K562 (cell line): ENCODE results near the gene B3GALNT2. TPM values are rescaled to one million over a fixed set of nuclear protein-coding genes. Genes with fewer than 3 reads are reported as not detected.

Source experiments
- BCOR ChIP-seq: fragments of 450-650 bp; IDR thresholded peaks from 2 replicates; pipeline ENCODE4 v1.6.1; 2016
- CBX5 ChIP-seq: IDR thresholded peaks from 2 replicates; pipeline ENCODE4 v1.6.1; 2014; ENCODE audit warnings: low read depth, borderline replicate concordance
- CTBP1 ChIP-seq: fragments of 450-650 bp; IDR thresholded peaks from 2 replicates; pipeline ENCODE4 v1.6.1; 2016; ENCODE audit warnings: borderline replicate concordance
- EGR1 ChIP-seq: fragments of 450-650 bp; conservative IDR thresholded peaks from 2 replicates; pipeline ENCODE4 v1.6.1; 2017; ENCODE audit warnings: mild to moderate bottlenecking
- ETS2 ChIP-seq: IDR thresholded peaks from 2 replicates; pipeline ENCODE4 v1.6.1; 2016; ENCODE audit warnings: borderline replicate concordance, missing genetic modification characterization, mild to moderate bottlenecking, moderate library complexity, missing compliant biosample characterization; ENCODE audit not compliant: poor library complexity, severe bottlenecking
- FOXA1 ChIP-seq: fragments of 450-650 bp; IDR thresholded peaks from 2 replicates; pipeline ENCODE4 v1.6.1; 2016; ENCODE audit warnings: mild to moderate bottlenecking, borderline replicate concordance
- IFI16 ChIP-seq: fragments of 250-450 bp; sonication (Bioruptor Pico); IDR thresholded peaks from 2 replicates; pipeline ENCODE4 v2.1.2; 2022; ENCODE audit warnings: mild to moderate bottlenecking, inconsistent platforms
- MTF1 ChIP-seq: fragments of 250-450 bp; sonication (Bioruptor Pico); IDR thresholded peaks from 2 replicates; pipeline ENCODE4 v1.9.0; 2021; ENCODE audit warnings: moderate library complexity, mild to moderate bottlenecking, inconsistent platforms, borderline replicate concordance
- POLR3G ChIP-seq: IDR thresholded peaks from 2 replicates; pipeline ENCODE4 v1.6.1; 2011; ENCODE audit not compliant: insufficient read length, insufficient replicate concordance; ENCODE audit errors: extremely low read depth
- RAD51 ChIP-seq: fragments of 450-650 bp; IDR thresholded peaks from 2 replicates; pipeline ENCODE4 v1.7.1; 2016; ENCODE audit warnings: low read depth, mild to moderate bottlenecking, borderline replicate concordance
- RFX1 ChIP-seq: fragments of 450-650 bp; IDR thresholded peaks from 2 replicates; pipeline ENCODE4 v1.6.1; 2016; ENCODE audit warnings: mild to moderate bottlenecking, moderate library complexity
- SLC30A9 ChIP-seq: fragments of 250-450 bp; sonication (Bioruptor Pico); IDR thresholded peaks from 2 replicates; pipeline ENCODE4 v1.8.0; 2022; ENCODE audit warnings: mild to moderate bottlenecking, moderate library complexity
- SREBF1 ChIP-seq: fragments of 150-350 bp; IDR thresholded peaks from 2 replicates; pipeline ENCODE4 v1.6.1; 2014; ENCODE audit warnings: antibody characterized with exemption, low read depth, low read length, borderline replicate concordance
- SRF ChIP-seq, 2 experiments: fragments of 250-450, 450-650 bp in 1 of 2; sonication (Bioruptor Pico) in 1 of 2; sonication (generic) in 1 of 2; formaldehyde crosslinking; IDR thresholded peaks; 2 replicates each; pipeline versions ENCODE4 v1.5.0 to v1.5.1; 2020 to 2022; ENCODE audit warnings: mild to moderate bottlenecking in 1 of 2, missing genetic modification reagents in 1 of 2
- TAF9B ChIP-seq: fragments of 450-650 bp; IDR thresholded peaks from 2 replicates; pipeline ENCODE4 v1.6.1; 2018; ENCODE audit warnings: mild to moderate bottlenecking; ENCODE audit not compliant: partially characterized antibody
- WHSC1 ChIP-seq: IDR thresholded peaks from one replicate; pipeline ENCODE4 v1.6.1; 2012; ENCODE audit warnings: low read length, control low read depth, inconsistent platforms
- XRCC5 ChIP-seq: fragments of 200-400 bp; formaldehyde crosslinking; IDR thresholded peaks from 2 replicates; pipeline ENCODE4 v1.6.1; 2017; ENCODE audit warnings: low read depth, mild to moderate bottlenecking, low read length
- ZC3H8 ChIP-seq: fragments of 450-650 bp; IDR thresholded peaks from 2 replicates; pipeline ENCODE4 v1.6.1; 2017
- ZFP1 ChIP-seq: fragments of 450-650 bp; formaldehyde crosslinking; IDR thresholded peaks from 2 replicates; pipeline ENCODE4 v1.4.0; 2020; ENCODE audit warnings: mild to moderate bottlenecking, mixed read lengths
- ZNF174 ChIP-seq: fragments of 250-450 bp; sonication (Bioruptor Pico); IDR thresholded peaks from 2 replicates; pipeline ENCODE4 v1.4.0; 2020; ENCODE audit warnings: mild to moderate bottlenecking
- ZNF584 ChIP-seq: fragments of 200-800 bp; sonication (Bioruptor generic); IDR thresholded peaks from 2 replicates; pipeline ENCODE4 v1.6.1; 2016; ENCODE audit warnings: low read depth, mild to moderate bottlenecking, missing genetic modification characterization, missing compliant biosample characterization
- ZNF766 ChIP-seq: fragments of 200-800 bp; sonication (Bioruptor generic); conservative IDR thresholded peaks from 2 replicates; pipeline ENCODE4 v1.6.1; 2016; ENCODE audit warnings: missing genetic modification characterization, missing compliant biosample characterization
- polyA plus RNA-seq, 8 experiments: library from polyadenylated mRNA; depleted of rRNA in 4 of 8; stranded (reverse) in 5 of 8; unstranded in 3 of 8; fragments of >200 nt; fragmentation: Nextera tagmentation in 2 of 8; fragmentation: Illumina TruSeq in 1 of 8; extraction: Ambion mirVana in 2 of 8; extraction: Trizol in 1 of 8; gene quantifications; 2 replicates each; pipeline versions ENCODE4 v1.2.1 to v1.2.3, GENCODE V29; 2011 to 2014; ENCODE audit warnings: inconsistent platforms in 1 of 8, missing spikeins in 1 of 8
- total RNA-seq, 7 experiments: library from RNA; depleted of rRNA in 6 of 7; stranded (reverse); fragments of >200 nt in 6 of 7; fragmentation: Illumina TruSeq in 2 of 7; extraction: Trizol in 2 of 7; gene quantifications; 2 replicates each; pipeline versions ENCODE4 v1.2.1 to v1.2.3, GENCODE V29; 2011 to 2021; ENCODE audit warnings: low replicate concordance in 1 of 7
- TF ChIP-seq, protein P1 (sequence below): sonication (generic); formaldehyde crosslinking; IDR thresholded peaks from 2 replicates; pipeline ENCODE4 v1.8.0; 2023; ENCODE audit warnings: mild to moderate bottlenecking, missing genetic modification reagents
- TF ChIP-seq, protein P2 (sequence below): fragments of 250-450 bp; sonication (Bioruptor Pico); IDR thresholded peaks from 2 replicates; pipeline ENCODE4 v1.4.0; 2020; ENCODE audit warnings: mild to moderate bottlenecking
- TF ChIP-seq, protein P3 (sequence below): IDR thresholded peaks from 3 replicates; pipeline ENCODE4 v1.6.1; 2011; ENCODE audit warnings: borderline replicate concordance, mild to moderate bottlenecking; ENCODE audit not compliant: insufficient read length, insufficient read depth
- TF ChIP-seq, protein P4 (sequence below), 2 experiments: fragments of 450-650 bp in 1 of 2; sonication (generic) in 1 of 2; formaldehyde crosslinking in 1 of 2; IDR thresholded peaks in 1 of 2; conservative IDR thresholded peaks in 1 of 2; 2 replicates each; pipeline versions ENCODE4 v1.6.1 to v1.8.1; 2016 to 2023; ENCODE audit warnings: mild to moderate bottlenecking in 2 of 2, moderate library complexity in 2 of 2, inconsistent platforms in 1 of 2, missing genetic modification reagents in 1 of 2

Gene B3GALNT2
- total and polyA plus RNA-seq, 9 of the 15 experiments (the other 6 are each of a cell fraction or from before 2014, with no cell fraction given): 2.0 to 31.7 (median 22.9) TPM

DNA sequence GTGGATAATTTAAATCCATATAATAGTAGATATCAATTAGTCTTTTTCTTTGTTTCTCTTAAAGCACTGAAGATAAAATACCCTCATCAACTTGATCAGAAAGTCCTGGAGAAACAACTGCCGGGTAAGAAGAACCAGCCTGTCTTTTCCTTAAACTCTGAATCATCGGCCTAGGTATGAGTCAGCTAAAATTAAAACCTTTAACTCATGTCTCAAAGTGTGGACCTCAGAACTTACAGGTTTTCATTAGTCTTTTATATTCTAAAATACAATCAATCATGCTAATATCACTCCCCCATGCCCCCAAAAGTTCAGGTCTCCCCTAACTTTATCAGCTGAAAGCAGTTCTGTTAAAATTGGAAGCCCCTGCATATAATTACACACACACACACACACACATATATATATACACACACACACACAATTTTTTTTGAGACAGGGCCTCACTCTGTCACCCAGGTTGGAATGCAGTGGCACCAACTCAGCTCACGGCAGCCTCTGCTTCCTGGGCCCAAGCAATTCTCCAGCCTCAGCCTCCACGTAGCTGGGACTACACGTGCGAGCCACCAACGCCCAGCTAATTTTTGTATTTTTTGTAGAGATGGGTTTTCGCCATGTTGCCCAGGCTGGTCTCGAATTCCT lies 61.3 kb downstream of the B3GALNT2 start (continued):
- no peak for TF ChIP-seq ZFP1
- TF ChIP-seq RFX1: no peak
- no peak for TF ChIP-seq FOXA1
- TF ChIP-seq WHSC1: no peak
- no peak for TF ChIP-seq ZC3H8
- TF ChIP-seq RAD51: no peak
- TF ChIP-seq, protein P1, sequence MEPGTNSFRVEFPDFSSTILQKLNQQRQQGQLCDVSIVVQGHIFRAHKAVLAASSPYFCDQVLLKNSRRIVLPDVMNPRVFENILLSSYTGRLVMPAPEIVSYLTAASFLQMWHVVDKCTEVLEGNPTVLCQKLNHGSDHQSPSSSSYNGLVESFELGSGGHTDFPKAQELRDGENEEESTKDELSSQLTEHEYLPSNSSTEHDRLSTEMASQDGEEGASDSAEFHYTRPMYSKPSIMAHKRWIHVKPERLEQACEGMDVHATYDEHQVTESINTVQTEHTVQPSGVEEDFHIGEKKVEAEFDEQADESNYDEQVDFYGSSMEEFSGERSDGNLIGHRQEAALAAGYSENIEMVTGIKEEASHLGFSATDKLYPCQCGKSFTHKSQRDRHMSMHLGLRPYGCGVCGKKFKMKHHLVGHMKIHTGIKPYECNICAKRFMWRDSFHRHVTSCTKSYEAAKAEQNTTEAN (CRISPR knock-in tag): no peak
- TF ChIP-seq TAF9B: no peak
- no peak for TF ChIP-seq EGR1
- no peak for TF ChIP-seq SRF (CRISPR knock-in tag; IDR thresholded peaks at IDR 0.05)
- TF ChIP-seq, protein P2, sequence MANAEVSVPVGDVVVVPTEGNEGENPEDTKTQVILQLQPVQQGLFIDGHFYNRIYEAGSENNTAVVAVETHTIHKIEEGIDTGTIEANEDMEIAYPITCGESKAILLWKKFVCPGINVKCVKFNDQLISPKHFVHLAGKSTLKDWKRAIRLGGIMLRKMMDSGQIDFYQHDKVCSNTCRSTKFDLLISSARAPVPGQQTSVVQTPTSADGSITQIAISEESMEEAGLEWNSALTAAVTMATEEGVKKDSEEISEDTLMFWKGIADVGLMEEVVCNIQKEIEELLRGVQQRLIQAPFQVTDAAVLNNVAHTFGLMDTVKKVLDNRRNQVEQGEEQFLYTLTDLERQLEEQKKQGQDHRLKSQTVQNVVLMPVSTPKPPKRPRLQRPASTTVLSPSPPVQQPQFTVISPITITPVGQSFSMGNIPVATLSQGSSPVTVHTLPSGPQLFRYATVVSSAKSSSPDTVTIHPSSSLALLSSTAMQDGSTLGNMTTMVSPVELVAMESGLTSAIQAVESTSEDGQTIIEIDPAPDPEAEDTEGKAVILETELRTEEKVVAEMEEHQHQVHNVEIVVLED (CRISPR knock-in tag): no peak
- TF ChIP-seq, protein P3, sequence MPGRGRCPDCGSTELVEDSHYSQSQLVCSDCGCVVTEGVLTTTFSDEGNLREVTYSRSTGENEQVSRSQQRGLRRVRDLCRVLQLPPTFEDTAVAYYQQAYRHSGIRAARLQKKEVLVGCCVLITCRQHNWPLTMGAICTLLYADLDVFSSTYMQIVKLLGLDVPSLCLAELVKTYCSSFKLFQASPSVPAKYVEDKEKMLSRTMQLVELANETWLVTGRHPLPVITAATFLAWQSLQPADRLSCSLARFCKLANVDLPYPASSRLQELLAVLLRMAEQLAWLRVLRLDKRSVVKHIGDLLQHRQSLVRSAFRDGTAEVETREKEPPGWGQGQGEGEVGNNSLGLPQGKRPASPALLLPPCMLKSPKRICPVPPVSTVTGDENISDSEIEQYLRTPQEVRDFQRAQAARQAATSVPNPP: no peak
- TF ChIP-seq BCOR: no peak
- no peak for TF ChIP-seq MTF1
- no peak for TF ChIP-seq CBX5
- no peak for TF ChIP-seq SLC30A9
- 0 out of 2 replicates have a peak, but pooled peaks have one; percentile 3 for TF ChIP-seq ZNF766 (CRISPR knock-in tag)
- TF ChIP-seq ZNF174 (CRISPR knock-in tag): no peak
- TF ChIP-seq, protein P4, sequence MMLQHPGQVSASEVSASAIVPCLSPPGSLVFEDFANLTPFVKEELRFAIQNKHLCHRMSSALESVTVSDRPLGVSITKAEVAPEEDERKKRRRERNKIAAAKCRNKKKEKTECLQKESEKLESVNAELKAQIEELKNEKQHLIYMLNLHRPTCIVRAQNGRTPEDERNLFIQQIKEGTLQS (IDR thresholded peaks at IDR 0.05): peak; percentile 81
- TF ChIP-seq, protein P4 (CRISPR knock-in tag; conservative IDR thresholded peaks at IDR 0.05): no peak
- no peak for TF ChIP-seq IFI16
- TF ChIP-seq POLR3G: no peak
- no peak for TF ChIP-seq XRCC5
- TF ChIP-seq ZNF584 (CRISPR knock-in tag): no peak
- TF ChIP-seq CTBP1: no peak
- TF ChIP-seq ETS2 (tag): no peak
- no peak for TF ChIP-seq SREBF1
